HCT116 (cell line): ENCODE results near the gene SMYD3. TPM values are rescaled to one million over a fixed set of nuclear protein-coding genes. Genes with fewer than 3 reads are reported as not detected.

Source experiments
- ATAC-seq: fragments of 200-7000 bp; cut with Tn5 transposase; 2 replicates; pipeline ENCODE4 v1.9.1; 2020; ENCODE audit warnings: mild to moderate bottlenecking, moderate library complexity
- BruUV-seq: library from RNA; stranded (reverse); fragments of 400-500 nt; replicated peaks from 2 replicates; lab custom pipeline; 2021; lab: Mats Ljungman, UMichigan
- CTCF ChIA-PET: fragments of 300-600 bp; sonication (Branson Sonifier 250); formaldehyde crosslinking; loops from one replicate; lab custom pipeline; 2021; ENCODE audit warnings: antibody characterized with exemption; lab: Charles Lee
- POLR2A ChIA-PET: fragments of 300-600, 350-600 bp; sonication (Branson Sonifier 250); formaldehyde crosslinking; loops from one replicate; lab custom pipeline; 2021; ENCODE audit warnings: antibody characterized with exemption; lab: Charles Lee
- RAD21 ChIA-PET, 2 experiments: fragments of 300-600 bp; sonication (Branson Sonifier 250); formaldehyde crosslinking; loops; one replicate each; lab custom pipeline; 2023; ENCODE audit warnings: low total read pairs in 2 of 2; ENCODE audit not compliant: uncharacterized antibody in 2 of 2, unreplicated experiment in 2 of 2, low non-redundant PET in 1 of 2; lab: Charles Lee
- DNase-seq: peaks from one replicate; pipeline ENCODE4 v3.0.0-alpha.2; 2010; ENCODE audit warnings: low read depth, low spot score
- H2AFZ ChIP-seq: fragments of 200-600 bp; shearing (Covaris generic), sonication (generic); 2 replicates; pipeline ENCODE4 v1.6.1; 2017; ENCODE audit warnings: low read depth, mixed run types, mixed read lengths, antibody characterized with exemption, low read length; ENCODE audit not compliant: poor library complexity, severe bottlenecking
- H3K27ac ChIP-seq: 2 replicates; pipeline ENCODE4 v1.5.1; 2012; ENCODE audit warnings: low read depth, low read length
- H3K27me3 ChIP-seq: fragments of 200-600 bp; sonication (generic); 2 replicates; pipeline ENCODE4 v1.6.1; 2016; ENCODE audit warnings: mixed run types, low read length, mixed read lengths; ENCODE audit not compliant: insufficient read depth
- H3K36me3 ChIP-seq, 2 experiments: fragments of 200-500 bp in 1 of 2; fragments of 200-600 bp in 1 of 2; sonication (Bioruptor generic) in 1 of 2; sonication (generic) in 1 of 2; 2 replicates each; pipeline versions ENCODE4 v1.5.1 to v1.6.1; 2014 to 2016; ENCODE audit warnings: low read length in 2 of 2, inconsistent platforms in 1 of 2, mixed read lengths in 1 of 2, mixed run types in 1 of 2; ENCODE audit not compliant: insufficient read depth in 2 of 2, control insufficient read depth in 1 of 2
- H3K4me1 ChIP-seq, 2 experiments: fragments of 200-600 bp in 1 of 2; sonication (generic) in 1 of 2; 2 replicates each; pipeline versions ENCODE4 v1.5.1 to v1.6.1; 2012 to 2017; ENCODE audit warnings: low read length in 2 of 2, inconsistent platforms in 1 of 2, mild to moderate bottlenecking in 1 of 2, mixed read lengths in 1 of 2, mixed run types in 1 of 2, moderate library complexity in 1 of 2; ENCODE audit not compliant: insufficient read depth in 2 of 2, control insufficient read depth in 1 of 2
- H3K4me2 ChIP-seq: fragments of 200-600 bp; sonication (generic); 2 replicates; pipeline ENCODE4 v1.6.1; 2017; ENCODE audit warnings: mixed run types, low read length, mixed read lengths
- H3K4me3 ChIP-seq, 2 experiments: fragments of 200-600 bp in 1 of 2; sonication (generic) in 1 of 2; replicated peaks in 1 of 2; 2 replicates each; pipeline ENCODE4 v1.5.1; 2011 to 2016; ENCODE audit warnings: low read length in 2 of 2, control low read depth in 1 of 2, low read depth in 1 of 2, mild to moderate bottlenecking in 1 of 2, mixed read lengths in 1 of 2, mixed run types in 1 of 2
- H3K79me2 ChIP-seq: fragments of 200-600 bp; sonication (generic); 2 replicates; pipeline ENCODE4 v1.6.1; 2017; ENCODE audit warnings: mild to moderate bottlenecking, mixed run types, low read length, moderate library complexity, mixed read lengths; ENCODE audit not compliant: insufficient read depth
- H3K9ac ChIP-seq: fragments of 200-600 bp; sonication (generic); 2 replicates; pipeline ENCODE4 v1.6.1; 2016; ENCODE audit warnings: low read length, mixed read lengths
- H3K9me2 ChIP-seq: fragments of 200-600 bp; sonication (generic), shearing (Covaris generic); 2 replicates; pipeline ENCODE4 v1.6.1; 2017; ENCODE audit warnings: mixed run types, mild to moderate bottlenecking, moderate library complexity; ENCODE audit not compliant: insufficient read depth
- H3K9me3 ChIP-seq, 2 experiments: fragments of 200-500 bp in 1 of 2; fragments of 200-600 bp in 1 of 2; sonication (Bioruptor generic) in 1 of 2; sonication (generic) in 1 of 2; 2 replicates each; pipeline ENCODE4 v1.6.1; 2014 to 2017; ENCODE audit warnings: low read length in 2 of 2, mixed read lengths in 2 of 2, inconsistent platforms in 1 of 2, low read depth in 1 of 2, mild to moderate bottlenecking in 1 of 2, mixed run types in 1 of 2, moderate library complexity in 1 of 2; ENCODE audit not compliant: control insufficient read depth in 1 of 2, insufficient read depth in 1 of 2
- H4K20me1 ChIP-seq: fragments of 200-600 bp; sonication (generic), shearing (Covaris generic); 2 replicates; pipeline ENCODE4 v1.6.1; 2017; ENCODE audit warnings: mixed run types, mild to moderate bottlenecking, moderate library complexity; ENCODE audit not compliant: insufficient read depth
- CEBPB ChIP-seq: IDR thresholded peaks from 2 replicates; pipeline ENCODE4 v1.6.1; 2012; ENCODE audit warnings: low read depth
- EGR1 ChIP-seq: IDR thresholded peaks from 2 replicates; pipeline ENCODE4 v1.6.1; 2012; ENCODE audit warnings: low read depth
- ELF1 ChIP-seq: IDR thresholded peaks from 2 replicates; pipeline ENCODE4 v1.6.1; 2012; ENCODE audit warnings: low read depth, borderline replicate concordance
- EZH2 ChIP-seq: fragments of 200-600 bp; sonication (generic); IDR thresholded peaks from 2 replicates; pipeline ENCODE4 v1.6.1; 2017; ENCODE audit warnings: antibody characterized with exemption, mixed run types
- FOSL1 ChIP-seq: IDR thresholded peaks from 2 replicates; pipeline ENCODE4 v1.6.1; 2012; ENCODE audit warnings: low read depth
- RAD21 ChIP-seq: IDR thresholded peaks from 2 replicates; pipeline ENCODE4 v1.6.1; 2012; ENCODE audit warnings: low read depth, mild to moderate bottlenecking
- SIN3A ChIP-seq: IDR thresholded peaks from 2 replicates; pipeline ENCODE4 v1.6.1; 2012; ENCODE audit warnings: low read depth
- SP1 ChIP-seq: IDR thresholded peaks from 2 replicates; pipeline ENCODE4 v1.6.1; 2012; ENCODE audit warnings: low read depth
- YY1 ChIP-seq: IDR thresholded peaks from 2 replicates; pipeline ENCODE4 v1.6.1; 2011; ENCODE audit warnings: low read length, low read depth, moderate library complexity, mild to moderate bottlenecking; ENCODE audit not compliant: insufficient replicate concordance; ENCODE audit errors: extremely low read depth
- intact Hi-C: fragments of 100-400 bp; cut with micrococcal nuclease; formaldehyde crosslinking; loops from 2 replicates; pipeline ENCODE4 v1.10.0; 2022
- total RNA-seq: library from RNA; stranded (reverse); gene quantifications from one replicate; pipeline ENCODE4 v1.2.1, GENCODE V29; 2021; ENCODE audit not compliant: unreplicated experiment
- TF ChIP-seq, protein P1 (sequence below), 3 experiments: fragments of 200-600 bp in 1 of 3; sonication (generic) in 1 of 3; IDR thresholded peaks in 2 of 3; conservative IDR thresholded peaks in 1 of 3; 2 replicates each; pipeline ENCODE4 v1.5.1; 2012 to 2017; ENCODE audit warnings: low read depth in 2 of 3, low read length in 2 of 3, antibody characterized with exemption in 1 of 3, borderline replicate concordance in 1 of 3, control low read depth in 1 of 3, mild to moderate bottlenecking in 1 of 3, mixed read lengths in 1 of 3, mixed run types in 1 of 3, moderate library complexity in 1 of 3; ENCODE audit not compliant: insufficient read depth in 1 of 3
- TF ChIP-seq, protein P2 (sequence below): IDR thresholded peaks from 2 replicates; pipeline ENCODE4 v1.6.1; 2011; ENCODE audit warnings: mild to moderate bottlenecking, low read length, moderate library complexity; ENCODE audit not compliant: insufficient replicate concordance; ENCODE audit errors: extremely low read depth

SMYD3 gene
- total RNA-seq, 1 experiment from 2014 or later: 33.6 TPM

DNA sequence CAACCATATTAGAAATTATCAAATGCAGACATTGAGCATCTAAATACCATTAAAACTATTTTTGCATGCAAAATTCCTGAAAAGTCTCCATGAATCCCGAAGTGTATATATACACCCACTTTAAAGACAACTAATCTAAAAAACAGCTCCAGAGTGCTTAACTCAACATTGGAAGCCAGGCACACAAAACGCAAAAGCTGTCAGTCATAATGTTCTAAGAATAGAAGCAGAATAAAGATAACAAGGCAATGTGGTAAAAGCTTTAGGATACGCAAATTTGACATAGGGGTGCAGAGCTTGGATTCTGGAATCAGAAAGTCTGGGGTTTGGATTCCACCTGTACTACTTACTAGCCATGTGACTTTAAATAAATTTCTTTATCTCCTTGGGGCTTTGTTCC lies 62.5 kb downstream of the SMYD3 start:
- Histone ChIP-seq H3K27ac (no peak overlapping the region), H3K79me2 (no peaks in the 10 kb centered on the region), H3K9me2 (no peaks in the 10 kb centered on the region), H3K9me3 (no peaks in the 10 kb centered on the region), H3K9ac (no peak overlapping the region), H3K4me1 (no peaks in the 10 kb centered on the region), H4K20me1 (no peaks in the 10 kb centered on the region), H3K36me3 (no peaks in the 10 kb centered on the region), H2AFZ (no peak overlapping the region), H3K27me3 (no peaks in the 10 kb centered on the region), H3K4me2 (no peak overlapping the region), H3K4me3 (no peak overlapping the region)
- POLR2A ChIA-PET: no interaction called here
- CTCF ChIA-PET: no interaction called here
- no peak for TF ChIP-seq FOSL1
- TF ChIP-seq ELF1: no peak
- no peak for TF ChIP-seq SP1
- TF ChIP-seq, protein P1, sequence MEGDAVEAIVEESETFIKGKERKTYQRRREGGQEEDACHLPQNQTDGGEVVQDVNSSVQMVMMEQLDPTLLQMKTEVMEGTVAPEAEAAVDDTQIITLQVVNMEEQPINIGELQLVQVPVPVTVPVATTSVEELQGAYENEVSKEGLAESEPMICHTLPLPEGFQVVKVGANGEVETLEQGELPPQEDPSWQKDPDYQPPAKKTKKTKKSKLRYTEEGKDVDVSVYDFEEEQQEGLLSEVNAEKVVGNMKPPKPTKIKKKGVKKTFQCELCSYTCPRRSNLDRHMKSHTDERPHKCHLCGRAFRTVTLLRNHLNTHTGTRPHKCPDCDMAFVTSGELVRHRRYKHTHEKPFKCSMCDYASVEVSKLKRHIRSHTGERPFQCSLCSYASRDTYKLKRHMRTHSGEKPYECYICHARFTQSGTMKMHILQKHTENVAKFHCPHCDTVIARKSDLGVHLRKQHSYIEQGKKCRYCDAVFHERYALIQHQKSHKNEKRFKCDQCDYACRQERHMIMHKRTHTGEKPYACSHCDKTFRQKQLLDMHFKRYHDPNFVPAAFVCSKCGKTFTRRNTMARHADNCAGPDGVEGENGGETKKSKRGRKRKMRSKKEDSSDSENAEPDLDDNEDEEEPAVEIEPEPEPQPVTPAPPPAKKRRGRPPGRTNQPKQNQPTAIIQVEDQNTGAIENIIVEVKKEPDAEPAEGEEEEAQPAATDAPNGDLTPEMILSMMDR (IDR thresholded peaks at IDR 0.05 in 2 of 3, conservative IDR thresholded peaks at IDR 0.05 in 1 of 3; ENCODE audit: borderline replicate concordance in 1 of 3, insufficient read depth in 1 of 3, low read depth in 2 of 3, low read length in 2 of 3): no peak
- no TSS peak for BruUV-seq
- intact Hi-C loops: no loop called here
- DNase-seq (no peak), ATAC-seq (no peak)
- RAD21 ChIA-PET: no interaction called here

DNA sequence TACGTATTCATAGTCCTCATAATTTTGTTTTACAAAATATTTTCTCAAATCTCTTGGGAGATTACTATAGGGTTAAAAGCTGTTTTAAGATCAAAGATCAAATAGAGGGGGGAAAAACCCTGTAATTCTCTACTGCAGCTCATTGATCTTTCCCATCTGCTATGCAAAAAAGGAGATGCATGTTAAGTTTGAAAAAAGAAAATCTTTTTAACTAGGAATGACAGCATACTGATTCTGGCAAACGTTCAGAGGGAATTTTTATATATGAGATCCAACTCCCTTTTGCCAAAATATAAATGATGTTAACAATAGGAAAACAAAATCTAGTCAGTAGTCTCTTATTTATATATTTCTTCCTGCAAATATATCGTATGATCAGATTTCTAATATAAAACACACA lies 69.1 kb downstream of the SMYD3 start:
- H2AFZ ChIP-seq: no peak overlapping the region
- TF ChIP-seq EZH2 (no peak), ELF1 (no peak), EGR1 (no peak), YY1 (no peak), FOSL1 (no peak), SIN3A (no peak), CEBPB (no peak), RAD21 (no peak)
- TF ChIP-seq, protein P2, sequence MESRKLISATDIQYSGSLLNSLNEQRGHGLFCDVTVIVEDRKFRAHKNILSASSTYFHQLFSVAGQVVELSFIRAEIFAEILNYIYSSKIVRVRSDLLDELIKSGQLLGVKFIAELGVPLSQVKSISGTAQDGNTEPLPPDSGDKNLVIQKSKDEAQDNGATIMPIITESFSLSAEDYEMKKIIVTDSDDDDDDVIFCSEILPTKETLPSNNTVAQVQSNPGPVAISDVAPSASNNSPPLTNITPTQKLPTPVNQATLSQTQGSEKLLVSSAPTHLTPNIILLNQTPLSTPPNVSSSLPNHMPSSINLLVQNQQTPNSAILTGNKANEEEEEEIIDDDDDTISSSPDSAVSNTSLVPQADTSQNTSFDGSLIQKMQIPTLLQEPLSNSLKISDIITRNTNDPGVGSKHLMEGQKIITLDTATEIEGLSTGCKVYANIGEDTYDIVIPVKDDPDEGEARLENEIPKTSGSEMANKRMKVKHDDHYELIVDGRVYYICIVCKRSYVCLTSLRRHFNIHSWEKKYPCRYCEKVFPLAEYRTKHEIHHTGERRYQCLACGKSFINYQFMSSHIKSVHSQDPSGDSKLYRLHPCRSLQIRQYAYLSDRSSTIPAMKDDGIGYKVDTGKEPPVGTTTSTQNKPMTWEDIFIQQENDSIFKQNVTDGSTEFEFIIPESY: no peak
- TF ChIP-seq, protein P1 (IDR thresholded peaks at IDR 0.05 in 2 of 3, conservative IDR thresholded peaks at IDR 0.05 in 1 of 3; ENCODE audit: borderline replicate concordance in 1 of 3, insufficient read depth in 1 of 3, low read depth in 2 of 3, low read length in 2 of 3): no peak
- H3K27me3 ChIP-seq: no peaks in the 10 kb centered on the region
- ChIA-PET POLR2A (no interaction called here), RAD21 (no interaction called here), CTCF (no interaction called here)
- intact Hi-C loops: no loop called here
- H3K27ac ChIP-seq: no peak overlapping the region
- no peak overlapping the region for H3K4me3 ChIP-seq
- ATAC-seq (no peak), DNase-seq (no peak)
- no peaks in the 10 kb centered on the region for H3K36me3 ChIP-seq
- H3K4me2 ChIP-seq: no peak overlapping the region
- no peak overlapping the region for H3K9ac ChIP-seq
- no peaks in the 10 kb centered on the region for H3K9me2 ChIP-seq
- peaks cover 0 to 11% of the 10 kb centered on the region in 2 experiments; a peak in 2 of 4 replicates for H3K4me1 ChIP-seq
- no peaks in the 10 kb centered on the region for H3K9me3 ChIP-seq
- BruUV-seq: no TSS peak
- H3K79me2 ChIP-seq: no peaks in the 10 kb centered on the region
- H4K20me1 ChIP-seq: no peaks in the 10 kb centered on the region
